Stimulated activated CD4-positive, alpha-beta T cell treated with anti-CD3 and anti-CD28 coated beads, TNF-alpha, amount 100 ng/mL, for 24 hours (primary cell): Measurements from ENCODE around the gene EXOC4.

Experiments
- DNase-seq, 3 experiments: peaks; one replicate each; pipeline ENCODE4 v3.0.0-alpha.2; 2020; ENCODE audit warnings: low read depth in 3 of 3

EXOC4 gene

DNA sequence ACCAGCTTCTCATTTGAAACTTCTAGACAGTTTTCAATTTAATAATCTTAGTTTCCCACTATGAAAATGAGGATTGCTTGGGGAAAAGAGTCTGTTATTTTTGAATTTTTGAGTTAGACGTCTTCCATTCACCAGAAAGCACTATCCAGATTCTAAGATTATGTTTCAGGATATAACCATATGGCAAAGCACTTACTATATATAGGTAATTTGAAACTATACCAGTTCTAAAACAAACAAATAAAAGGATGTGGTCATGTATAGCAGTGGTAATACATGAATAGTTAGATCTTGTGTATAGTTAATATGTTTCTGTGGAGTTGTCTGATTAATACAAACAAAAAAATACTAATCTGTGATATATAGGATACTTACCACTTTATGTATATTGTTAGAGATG is 320.0 kb downstream of the EXOC4 start:
- DNase-seq: no peak

DNA sequence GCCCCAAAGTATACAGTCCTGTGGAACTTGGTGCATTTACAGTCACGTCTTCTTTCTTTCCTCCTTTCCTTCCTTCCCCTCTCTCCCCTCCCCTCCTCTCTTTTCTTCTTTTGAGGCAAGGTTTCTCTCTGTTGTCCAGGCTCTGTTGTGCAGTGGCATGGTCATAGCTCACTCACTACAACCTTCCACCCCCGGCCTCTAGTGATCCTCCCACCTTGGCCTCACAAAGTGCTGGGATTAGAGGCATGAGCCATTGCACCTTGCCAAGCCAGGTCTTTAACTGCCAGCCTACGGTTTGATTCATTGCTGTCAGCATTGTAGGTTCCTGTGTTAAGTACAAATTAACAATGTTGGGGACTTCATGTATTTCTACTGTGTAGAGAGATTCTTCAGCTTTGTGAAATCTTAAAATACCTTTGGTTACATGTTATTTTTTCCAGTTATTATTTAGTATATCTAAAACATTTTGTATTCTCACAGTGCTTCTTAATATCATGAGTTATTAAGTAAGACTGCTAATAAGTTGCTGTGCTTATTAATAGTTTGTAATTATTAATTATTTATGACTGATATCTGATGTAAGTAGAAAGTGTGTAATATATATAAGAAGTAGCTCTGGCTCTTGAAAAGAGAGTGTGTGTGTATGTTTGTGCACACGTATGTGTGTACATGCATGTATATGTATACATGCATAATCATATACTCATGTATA is 320.8 kb downstream of the EXOC4 start:
- DNase-seq: no peak

DNA sequence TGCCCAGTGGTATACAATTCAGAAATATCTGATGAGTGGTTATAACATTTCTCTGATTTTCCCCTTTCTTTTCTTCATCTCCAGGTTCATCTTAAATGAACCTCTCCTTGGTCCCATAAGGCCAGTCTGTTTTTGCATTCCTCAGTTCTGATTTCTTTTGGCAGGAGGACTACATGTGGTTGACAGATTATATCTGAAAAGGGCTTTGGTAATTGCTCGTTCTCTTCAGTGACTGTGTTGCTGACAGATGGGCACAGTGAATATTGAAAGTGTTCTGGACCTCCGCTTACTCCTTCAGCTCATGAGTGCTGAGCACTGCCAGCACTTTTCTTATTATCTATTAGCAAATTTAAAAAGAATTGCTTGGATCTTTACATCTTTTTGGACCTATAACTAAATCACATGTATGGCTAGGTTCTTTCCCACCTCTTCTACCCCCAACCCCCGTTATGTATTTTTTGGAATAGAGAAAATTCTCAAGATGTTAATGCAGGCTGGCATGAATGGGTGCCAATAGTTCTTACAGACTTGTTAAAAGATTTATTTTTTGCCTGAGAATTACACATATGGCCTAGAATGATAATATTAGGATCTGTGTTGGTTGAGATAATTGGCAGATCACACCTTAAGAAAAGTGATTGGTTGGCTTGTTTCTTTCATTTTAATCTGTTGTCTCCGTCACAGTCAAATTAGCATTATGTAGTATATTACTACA is 323.0 kb downstream of the EXOC4 start:
- DNase-seq: no peak

DNA sequence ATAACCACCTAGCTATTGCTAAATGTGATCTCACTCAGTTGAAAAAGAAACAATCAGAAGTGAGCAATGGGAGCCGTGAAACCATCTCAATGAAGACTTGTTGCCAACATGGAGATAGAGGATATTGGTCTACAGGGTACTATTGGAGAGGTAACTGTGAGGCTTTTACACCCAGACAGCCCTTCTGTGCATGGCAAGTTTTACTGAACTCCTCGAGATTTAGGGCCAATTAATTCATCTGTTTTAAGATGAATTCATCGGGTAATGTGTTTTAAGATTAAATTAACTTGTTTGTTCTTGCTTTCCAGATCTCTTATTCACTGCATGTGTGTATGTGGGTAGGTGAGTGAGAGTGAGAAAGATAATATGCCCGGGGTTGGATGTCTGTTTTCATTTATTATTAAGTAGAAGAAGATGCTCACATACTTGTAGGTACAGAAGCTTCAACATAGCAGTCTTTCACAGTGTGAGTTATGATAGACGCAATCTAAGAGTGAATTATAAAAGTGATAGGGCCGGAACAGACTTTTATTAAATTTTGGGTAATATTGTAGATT is 323.8 kb downstream of the EXOC4 start:
- DNase-seq: no peak

DNA sequence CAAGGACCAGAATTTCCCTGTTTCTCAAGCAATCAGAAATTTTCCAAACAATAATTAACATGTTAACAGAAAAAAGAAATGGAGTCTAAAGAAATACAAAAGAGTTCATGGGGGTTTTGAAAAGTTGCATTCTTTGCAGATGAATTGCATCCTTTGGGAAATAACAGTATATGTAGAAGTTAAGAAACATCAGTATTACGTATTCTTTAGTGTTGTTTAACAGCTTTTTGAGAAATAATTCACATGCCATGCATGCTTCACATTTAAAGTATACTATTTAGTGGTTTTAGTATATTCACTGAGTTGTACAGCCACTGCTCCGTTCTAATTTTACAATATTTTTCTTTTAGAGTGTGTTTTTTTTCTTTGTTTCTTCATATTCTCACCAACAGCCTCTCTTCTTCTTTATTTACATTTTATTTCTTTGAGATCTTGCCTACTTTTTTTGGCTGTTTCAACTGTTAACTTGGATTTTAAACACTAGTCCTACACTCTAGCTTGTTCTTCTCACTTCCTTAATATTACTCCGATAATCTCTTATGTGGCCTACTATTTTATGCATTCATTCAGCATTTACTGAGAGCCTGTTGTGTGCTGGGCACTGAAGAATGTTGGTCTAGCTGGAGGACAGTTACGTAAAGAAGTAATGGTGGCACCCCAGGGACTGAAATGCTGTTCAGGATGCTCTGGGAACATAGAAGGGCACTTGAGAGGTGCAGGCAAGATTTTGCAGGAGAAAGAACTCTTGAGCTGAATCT is 330.1 kb downstream of the EXOC4 start:
- DNase-seq: no peak

DNA sequence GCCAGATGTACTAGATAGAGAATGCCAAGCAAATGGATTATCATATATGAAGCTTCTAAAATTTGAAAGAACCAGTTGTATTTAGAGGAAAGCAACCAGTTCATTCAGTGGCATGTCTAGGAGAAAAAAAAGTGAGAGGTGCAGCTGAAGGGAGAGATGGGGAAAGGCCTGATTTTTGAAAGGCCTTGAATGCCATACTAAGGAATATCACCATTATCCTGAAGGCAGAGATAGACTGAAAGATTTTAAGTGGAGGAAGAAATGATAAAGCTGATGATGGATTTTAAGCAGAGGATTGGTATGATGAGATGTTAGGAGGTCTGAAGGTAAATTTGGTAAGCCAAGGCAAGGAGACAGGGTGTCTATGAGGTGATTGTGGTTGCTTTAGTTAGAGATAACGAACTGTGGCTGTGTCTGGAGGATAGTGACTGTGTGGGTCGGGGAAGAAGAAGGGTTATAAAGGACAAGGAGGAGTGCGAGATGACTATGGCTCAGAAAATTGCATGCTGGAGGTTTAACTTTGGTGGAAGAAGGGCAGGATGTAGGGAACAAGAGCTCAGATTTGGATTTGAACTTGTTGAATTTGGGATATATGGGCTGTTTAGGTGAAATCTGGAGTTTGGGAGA is 330.8 kb downstream of the EXOC4 start:
- no peak for DNase-seq

DNA sequence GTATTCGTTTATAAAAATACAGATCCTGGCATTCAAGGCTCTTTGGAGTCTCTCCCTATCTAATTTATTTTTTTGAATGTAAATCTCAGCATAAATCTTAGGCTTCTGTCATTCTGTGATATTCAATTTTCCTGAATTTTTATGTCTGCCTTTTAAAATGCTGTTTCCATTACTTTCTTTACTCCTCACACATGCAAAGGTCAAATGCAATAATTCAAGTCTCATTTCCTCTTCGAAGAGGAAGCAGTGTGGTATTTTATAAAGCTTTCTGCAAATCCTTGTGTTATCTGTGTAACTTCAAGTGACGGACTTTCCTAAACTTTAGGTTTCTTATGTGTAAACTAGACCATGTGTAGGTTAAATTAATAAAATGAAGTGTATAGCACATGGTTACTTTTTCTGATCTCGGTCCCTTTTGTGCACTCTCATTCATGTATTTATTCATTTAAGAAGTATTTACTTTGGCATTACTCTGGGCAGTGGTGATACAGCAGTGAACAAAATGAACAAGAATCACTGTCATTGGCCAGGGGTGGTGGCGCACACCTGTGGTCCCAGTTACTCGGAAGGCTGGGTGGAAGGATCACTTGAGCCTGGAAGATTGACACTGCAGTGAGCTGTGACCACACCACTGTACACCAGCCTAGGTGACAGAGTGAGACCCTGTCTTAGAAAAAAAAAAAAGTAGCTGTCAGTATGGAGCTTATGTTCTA is 332.2 kb downstream of the EXOC4 start:
- no peak for DNase-seq

DNA sequence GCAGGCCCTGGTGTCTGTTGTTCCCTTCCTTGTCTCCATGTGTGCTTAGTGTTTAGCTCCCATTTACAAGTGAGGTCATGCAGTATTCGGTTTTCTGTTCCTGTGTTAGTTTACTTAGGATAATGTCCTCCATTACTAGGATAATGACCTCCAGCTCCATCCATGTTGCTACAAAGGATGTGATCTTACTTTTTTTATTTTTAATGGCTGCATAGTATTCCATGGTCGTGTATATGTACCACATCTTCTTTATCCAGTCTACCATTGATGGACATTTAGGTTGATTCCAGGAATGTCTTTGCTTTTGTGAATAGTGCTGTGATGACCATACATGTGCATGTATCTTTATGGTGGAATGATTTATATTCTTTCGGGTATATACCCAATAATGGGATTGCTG is 333.4 kb downstream of the EXOC4 start:
- DNase-seq: no peak

DNA sequence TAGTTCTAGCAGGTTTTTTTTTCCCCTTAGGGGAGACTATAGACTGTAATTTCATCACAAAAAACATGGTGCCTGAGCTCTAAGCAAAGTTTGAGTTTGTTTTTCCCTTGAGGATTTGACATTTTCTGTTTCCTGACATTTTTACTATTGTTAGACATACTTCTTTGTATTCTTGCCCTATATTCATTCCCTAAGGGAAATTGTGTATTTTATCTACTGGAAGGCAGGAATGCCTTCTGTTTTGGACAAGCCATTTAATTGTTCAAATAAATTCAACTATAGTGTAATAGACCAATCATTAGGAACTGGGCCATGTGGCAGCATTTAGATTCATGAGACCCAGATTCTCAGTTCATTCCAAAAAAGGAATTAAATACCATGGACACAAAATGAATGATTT is 335.0 kb downstream of the EXOC4 start:
- DNase-seq: no peak

DNA sequence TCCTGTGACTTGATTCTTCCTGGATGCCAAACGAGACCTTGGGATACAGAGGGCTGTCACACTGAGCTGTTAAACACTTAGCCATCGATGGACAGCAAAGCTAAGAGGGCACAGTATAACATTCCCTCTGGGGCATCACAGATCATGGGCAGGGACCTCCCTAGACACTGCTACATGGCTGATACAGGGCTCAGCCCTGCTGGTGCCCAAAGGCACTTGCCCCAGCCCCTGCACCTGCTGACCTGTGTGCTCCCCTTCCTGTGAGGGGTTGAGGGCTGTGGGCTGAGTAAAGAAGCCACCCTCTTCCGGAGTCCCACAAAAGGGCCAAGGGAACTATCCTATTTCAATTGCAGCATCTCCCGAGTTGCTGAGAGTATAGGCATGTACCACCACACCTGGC is 337.9 kb downstream of the EXOC4 start:
- no peak for DNase-seq

DNA sequence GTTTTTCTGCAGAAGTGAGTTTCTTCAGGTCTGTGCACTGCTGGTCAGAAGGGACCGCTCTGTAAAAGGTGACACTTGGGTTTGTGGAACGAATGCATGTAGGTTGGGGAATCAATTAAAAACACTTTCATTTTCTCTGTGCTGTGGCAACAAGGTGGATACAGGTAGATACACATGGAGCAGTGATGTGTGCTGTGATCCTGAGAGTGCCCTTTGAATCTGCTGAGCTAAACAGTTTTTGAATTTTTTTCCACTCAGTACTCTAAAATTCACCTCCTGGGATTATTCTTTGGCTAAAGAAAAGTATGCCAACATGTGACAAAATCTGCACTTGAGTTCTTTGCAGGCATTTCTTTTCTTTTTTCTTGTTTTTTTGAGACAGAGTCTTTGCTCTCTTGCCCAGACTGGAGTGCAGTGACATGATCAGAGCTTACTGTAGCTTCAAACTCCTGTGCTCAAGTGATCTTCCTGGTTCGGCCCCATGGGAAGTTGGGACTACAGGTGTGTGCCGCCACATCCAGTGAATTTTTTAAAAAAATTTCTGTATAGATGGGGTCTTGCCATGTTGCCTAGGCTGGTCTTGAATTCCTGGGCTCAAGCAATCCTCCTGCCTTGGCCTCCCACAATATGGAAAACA is 338.9 kb downstream of the EXOC4 start:
- DNase-seq: no peak

DNA sequence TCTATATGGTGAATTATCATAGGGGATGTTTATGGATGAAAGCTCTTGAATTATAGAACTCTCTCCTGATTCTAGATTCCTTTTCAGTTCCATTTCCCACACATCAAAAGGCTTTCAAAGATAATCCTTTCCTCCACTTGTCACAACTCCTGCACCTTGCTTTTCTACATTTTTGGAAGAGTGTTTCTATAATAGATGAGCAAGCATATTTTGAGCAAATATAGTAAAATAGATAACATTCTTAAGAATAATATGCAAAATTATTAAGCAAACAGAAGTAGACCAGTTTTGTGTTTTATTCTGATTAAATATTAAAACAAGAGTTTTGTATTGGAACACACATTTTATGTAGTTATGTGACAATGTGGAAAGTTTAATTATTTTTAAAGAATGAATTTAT is 340.7 kb downstream of the EXOC4 start:
- DNase-seq: no peak

DNA sequence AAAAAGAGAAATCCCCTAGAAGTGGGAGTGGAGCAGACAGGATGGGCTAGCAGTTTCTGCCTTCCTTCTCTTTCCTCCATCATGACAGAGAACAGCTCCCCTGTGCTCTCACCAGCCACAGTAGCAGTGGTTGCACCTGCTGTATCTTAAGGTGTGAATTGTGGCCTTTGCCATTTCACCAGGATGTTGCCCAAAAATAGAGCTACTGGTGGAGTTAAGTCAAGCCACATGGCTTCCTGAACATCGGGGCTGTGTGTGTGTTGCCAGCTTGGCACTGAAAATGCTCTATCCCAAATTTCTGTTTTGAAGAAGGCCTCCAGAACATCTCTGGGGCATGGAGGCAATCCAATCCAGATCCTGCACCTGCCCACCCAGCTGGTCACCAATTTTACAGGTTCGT is 348.7 kb downstream of the EXOC4 start:
- DNase-seq: no peak

DNA sequence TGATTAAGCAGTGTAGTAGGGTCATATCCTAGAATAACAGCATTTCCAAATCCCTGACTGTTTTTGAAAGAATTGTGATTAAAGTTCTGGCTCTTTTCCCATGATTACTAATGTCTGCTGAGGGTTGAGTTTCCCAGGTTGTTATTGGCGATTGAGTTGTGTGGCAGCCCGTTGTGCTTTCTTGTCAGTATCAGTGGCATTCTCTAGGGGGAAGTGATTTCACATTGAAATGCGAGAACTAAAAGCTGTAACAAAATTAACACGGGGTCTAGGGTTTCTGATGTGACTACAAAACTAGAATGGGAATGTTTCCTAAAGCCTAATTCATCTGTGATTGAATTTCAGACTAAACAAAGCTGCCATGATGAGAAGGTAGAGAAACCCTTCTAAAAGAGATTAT is 349.4 kb downstream of the EXOC4 start:
- no peak for DNase-seq

DNA sequence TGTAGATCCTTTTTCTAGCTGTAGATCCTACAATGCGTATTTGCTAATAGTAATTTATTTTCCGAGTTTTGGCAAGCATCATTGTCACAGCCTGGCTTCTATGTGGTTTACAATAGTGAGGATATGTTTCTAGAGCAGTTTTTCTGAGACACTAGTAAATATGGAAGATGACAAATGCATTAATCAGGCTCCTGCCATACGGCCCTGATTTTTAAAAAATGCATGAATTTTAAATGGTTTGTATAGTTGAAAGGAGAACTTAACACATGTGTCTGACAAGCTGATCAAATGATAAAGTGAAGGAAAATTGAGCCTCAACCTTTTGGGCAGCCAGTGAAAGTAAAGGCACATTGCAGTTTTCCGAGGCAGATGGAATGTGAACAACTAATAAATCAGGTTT is 354.1 kb downstream of the EXOC4 start:
- DNase-seq: no peak

DNA sequence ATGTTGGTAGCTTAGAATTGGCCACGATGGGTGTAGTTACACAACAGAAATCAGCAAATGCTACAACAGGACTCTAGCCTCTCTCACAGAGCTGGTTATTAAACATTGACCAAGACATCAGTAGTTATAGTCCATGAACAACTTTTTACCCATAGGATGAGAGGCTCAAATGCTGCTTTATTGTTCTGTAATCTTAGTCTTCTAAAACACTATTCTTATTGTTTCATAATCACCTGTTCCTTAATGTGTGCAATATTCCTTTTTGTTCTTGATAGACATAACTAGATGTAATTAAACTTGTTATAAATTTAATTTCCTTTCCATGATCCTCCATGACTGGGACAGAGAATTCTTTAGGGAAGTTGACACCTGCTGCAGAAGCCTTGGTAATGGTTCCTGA is 356.9 kb downstream of the EXOC4 start:
- no peak for DNase-seq

DNA sequence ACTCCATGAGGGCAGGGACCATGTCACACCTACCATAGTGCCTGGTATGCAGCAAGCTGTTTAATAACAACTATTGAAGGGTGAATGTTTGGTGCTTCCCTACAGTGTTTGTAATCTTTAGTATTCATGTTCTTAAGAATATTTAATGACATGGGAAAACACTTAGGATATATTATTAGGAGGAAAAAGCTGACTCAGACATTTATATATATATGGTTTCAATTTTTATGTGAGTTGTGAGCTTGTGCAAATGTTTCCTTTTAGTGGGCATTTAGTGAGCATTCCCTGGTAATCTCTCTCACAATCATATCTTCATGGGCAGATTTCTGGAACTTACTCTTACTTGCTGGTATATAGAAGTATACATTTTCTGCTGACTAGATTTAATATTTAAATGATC is 359.1 kb downstream of the EXOC4 start:
- no peak for DNase-seq

DNA sequence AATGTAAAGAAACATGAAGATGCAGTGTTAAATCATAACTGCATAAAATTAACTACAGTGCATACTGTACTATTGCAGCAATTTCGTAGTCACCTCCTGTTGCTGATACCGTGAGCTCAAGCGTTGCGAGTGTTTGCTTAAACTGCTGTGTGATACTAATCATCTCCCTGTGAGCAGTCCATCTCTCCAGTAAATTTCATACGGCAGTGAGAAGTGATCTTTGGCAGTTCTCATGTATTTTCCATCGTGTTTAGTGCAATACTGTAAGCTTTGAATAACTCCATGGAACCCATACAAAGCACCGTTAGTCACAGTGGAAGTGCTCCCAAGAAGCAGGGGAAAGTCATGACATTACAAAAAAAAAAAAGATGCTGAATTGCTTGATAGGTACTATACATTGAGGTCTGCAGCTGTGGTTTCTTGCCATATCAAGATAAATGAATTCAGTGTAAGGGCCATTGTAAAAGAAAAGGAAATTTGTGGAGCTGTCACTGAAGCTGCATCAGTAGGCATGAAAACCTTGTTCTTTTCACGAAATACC is 360.4 kb downstream of the EXOC4 start:
- DNase-seq: no peak

DNA sequence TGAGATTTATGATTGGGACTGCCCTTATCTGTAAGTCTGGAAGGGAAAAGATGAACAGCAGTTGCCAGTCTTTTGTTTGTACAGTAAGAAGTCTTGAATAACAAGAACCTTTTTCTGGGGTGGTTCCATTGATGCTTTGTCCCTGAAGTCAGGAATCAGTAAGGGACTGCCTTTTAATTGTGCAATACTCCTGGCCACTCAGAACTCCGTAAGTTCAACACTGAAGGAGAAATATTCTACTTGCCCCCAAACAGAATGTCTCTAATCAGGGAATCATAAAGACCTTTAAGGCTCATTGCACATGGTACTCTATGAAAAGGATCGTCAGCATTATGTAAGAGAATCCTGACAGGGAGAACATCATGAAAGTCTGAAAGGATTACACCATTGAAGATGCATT is 361.4 kb downstream of the EXOC4 start:
- DNase-seq: no peak

DNA sequence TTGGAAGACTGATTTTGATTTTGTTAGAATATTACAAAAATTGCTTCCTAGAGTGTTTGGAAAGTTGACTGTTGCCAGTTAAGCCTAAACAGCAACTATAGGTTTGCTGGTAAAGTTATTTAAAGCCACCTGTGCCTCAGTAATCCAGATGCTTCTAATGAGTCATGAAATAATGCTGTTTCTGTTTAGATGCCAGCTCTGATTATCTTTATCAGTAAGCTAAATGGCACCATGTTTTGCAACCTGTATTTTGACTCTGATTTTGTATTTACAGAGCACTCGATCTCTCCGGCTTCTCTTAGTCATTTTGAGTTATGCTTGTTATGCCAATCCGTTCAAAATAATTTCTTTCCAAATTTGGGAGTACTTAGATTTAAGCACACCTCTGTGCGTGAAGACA is 366.1 kb downstream of the EXOC4 start:
- no peak for DNase-seq

DNA sequence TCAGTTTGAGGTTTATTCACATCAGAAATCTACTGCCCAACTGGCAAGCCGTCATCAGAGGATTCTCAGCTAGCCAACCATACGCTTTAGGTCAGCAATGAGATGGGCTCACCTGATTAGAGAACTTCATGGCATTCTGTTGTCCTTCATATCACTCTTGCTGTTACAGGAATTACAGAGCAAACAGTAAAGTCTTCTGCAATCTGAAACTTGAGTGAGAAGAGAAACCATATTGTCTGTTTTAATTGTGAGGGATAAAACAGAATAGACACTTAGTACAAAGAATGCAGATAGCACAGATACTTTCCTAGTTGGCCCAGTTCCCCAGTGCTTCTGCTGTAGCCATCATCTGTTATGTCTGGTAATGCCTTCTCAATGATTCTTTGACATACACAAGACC is 366.6 kb downstream of the EXOC4 start:
- DNase-seq: no peak
